ENCODE results near the gene SENP6.
A peak's percentile ranks its signal among the peaks of the same experiment; 100 is the strongest.
"Not testable (repeated sequence)": the region's sequence is repeated elsewhere in the genome, so short reads cannot be mapped to it uniquely, and the experiment has no call there.

SENP6 gene

DNA sequence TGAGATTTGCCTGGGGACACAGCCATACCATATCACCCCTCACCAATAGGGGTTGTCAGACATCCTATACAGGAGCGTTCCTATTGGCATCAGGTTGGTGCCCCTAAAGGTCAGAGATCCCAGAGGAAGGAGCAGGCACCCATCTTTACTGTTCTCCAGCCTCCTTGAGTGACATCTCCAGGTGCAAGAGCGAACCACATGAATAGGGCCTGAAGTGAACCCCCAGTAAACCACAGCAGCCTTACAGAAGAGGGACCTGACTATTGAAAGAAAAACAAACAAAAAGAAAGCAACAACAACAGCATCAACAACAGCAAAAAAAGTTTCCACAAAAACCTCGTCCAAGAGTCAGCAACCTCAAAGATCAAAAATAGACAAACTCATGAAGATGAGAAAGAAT, 32.7 kb upstream of the SENP6 start:
- TF ChIP-seq, protein P1, sequence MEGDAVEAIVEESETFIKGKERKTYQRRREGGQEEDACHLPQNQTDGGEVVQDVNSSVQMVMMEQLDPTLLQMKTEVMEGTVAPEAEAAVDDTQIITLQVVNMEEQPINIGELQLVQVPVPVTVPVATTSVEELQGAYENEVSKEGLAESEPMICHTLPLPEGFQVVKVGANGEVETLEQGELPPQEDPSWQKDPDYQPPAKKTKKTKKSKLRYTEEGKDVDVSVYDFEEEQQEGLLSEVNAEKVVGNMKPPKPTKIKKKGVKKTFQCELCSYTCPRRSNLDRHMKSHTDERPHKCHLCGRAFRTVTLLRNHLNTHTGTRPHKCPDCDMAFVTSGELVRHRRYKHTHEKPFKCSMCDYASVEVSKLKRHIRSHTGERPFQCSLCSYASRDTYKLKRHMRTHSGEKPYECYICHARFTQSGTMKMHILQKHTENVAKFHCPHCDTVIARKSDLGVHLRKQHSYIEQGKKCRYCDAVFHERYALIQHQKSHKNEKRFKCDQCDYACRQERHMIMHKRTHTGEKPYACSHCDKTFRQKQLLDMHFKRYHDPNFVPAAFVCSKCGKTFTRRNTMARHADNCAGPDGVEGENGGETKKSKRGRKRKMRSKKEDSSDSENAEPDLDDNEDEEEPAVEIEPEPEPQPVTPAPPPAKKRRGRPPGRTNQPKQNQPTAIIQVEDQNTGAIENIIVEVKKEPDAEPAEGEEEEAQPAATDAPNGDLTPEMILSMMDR (IDR thresholded peaks at IDR 0.05; ENCODE audit: insufficient read depth, low read depth, low read length, missing control alignments) = no peak
- H3K4me3 ChIP-seq (ENCODE audit: low read length) = no peak overlapping the region
- no peak for DNase-seq (ENCODE audit: low read depth)

DNA sequence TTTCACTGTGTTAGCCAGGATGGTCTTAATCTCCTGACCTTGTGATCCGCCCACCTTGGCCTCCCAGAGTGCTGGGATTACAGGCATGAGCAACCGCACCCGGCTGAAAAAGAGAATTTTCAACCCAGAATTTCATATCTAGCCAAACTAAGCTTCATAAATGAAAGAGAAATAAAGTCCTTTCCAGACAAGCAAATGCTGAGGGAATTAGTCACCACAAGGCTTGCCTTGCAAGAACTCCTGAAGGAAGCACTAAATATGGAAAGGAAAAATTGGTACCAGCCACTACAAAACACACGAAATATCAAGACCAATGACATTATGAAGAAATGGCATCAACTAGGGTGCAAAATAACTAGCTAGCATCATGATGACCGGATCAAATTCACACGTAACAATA, 31.0 kb upstream of the SENP6 start:
- peak; percentile 16 for DNase-seq (ENCODE audit: low read depth)
- not testable (repeated sequence) for H3K4me3 ChIP-seq (ENCODE audit: low read length)

DNA sequence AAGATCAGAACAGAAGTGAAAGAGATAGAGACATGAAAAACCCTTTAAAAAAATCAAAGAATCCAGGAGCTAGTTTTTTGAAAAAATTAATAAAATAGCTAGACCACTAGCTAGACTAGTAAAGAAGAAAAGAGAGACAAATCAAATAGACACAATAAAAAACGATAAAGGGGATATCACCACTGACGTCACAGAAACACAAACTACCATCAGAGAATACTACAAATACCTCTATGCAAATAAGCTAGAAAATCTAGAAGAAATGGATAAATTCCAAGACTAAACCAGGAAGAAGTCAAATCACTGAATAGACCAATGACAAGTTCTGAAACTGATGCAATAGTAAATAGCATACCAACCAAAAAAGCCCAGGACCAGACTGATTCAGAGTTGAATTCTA, 29.6 kb upstream of the SENP6 start:
- TF ChIP-seq, protein P1 (IDR thresholded peaks at IDR 0.05; ENCODE audit: insufficient read depth, low read depth, low read length, missing control alignments) = no peak
- H3K4me3 ChIP-seq (ENCODE audit: low read length) = no peak overlapping the region
- no peak for DNase-seq (ENCODE audit: low read depth)

DNA sequence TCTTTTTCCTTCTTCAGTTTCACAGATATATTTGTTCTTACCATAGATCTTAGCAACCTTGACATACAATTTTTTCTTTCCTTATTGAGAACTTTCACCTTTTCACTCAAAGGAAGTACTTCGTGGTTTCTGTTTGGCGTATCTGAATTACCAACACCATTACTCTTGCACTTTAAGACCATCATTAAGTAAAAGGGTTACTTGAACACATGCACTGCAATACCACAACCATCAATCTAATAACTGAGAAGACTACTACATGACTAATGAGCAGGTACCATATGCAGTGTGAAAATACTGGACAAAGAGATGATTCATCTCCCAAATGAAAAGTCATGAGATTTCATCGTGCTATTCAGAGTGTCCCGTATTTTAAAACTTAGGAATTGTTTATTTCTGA, 21.7 kb upstream of the SENP6 start:
- no peak overlapping the region for H3K4me3 ChIP-seq (ENCODE audit: low read length)
- TF ChIP-seq, protein P1 (IDR thresholded peaks at IDR 0.05; ENCODE audit: insufficient read depth, low read depth, low read length, missing control alignments) = no peak
- peak; percentile 19 for DNase-seq (ENCODE audit: low read depth)

DNA sequence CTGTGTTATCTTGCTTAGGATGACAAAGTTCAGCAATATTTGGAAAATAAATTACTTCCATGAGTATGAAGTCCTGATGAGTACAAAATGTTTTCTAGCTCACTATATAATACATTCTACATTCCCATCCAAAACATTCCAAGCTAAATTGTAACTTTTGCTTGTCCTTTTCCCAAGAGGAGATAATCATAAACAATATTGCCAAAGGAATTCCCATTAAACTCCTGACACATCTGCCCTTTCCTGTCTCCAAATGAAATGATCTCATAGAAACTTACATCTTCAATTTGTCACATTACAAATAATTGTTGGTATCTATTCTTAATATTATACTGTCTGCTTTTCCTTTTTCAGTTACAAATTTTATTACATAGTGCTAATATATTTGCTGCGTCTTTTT, 20.4 kb upstream of the SENP6 start:
- no peak for DNase-seq (ENCODE audit: low read depth)
- TF ChIP-seq, protein P1 (IDR thresholded peaks at IDR 0.05; ENCODE audit: insufficient read depth, low read depth, low read length, missing control alignments) = no peak
- no peak overlapping the region for H3K4me3 ChIP-seq (ENCODE audit: low read length)

DNA sequence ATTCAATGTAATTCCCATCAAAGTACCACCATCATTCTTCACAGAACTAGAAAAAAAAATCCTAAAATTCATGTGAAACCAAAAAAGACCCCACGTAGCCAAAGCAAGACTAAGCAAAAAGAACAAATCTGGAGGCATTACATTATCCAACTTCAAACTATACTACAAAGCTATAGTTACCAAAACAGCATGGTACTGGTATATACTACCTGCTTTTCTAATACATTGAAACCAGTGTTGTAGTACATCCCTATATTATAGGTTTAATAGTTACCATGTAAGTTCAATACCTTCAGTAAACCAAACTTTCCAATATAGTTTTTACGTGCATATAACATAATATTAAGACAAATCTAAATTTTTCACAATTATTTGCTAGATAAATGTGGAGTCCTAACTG, 17.1 kb upstream of the SENP6 start:
- not testable (repeated sequence) for H3K4me3 ChIP-seq (ENCODE audit: low read length); DNase-seq (ENCODE audit: low read depth)

DNA sequence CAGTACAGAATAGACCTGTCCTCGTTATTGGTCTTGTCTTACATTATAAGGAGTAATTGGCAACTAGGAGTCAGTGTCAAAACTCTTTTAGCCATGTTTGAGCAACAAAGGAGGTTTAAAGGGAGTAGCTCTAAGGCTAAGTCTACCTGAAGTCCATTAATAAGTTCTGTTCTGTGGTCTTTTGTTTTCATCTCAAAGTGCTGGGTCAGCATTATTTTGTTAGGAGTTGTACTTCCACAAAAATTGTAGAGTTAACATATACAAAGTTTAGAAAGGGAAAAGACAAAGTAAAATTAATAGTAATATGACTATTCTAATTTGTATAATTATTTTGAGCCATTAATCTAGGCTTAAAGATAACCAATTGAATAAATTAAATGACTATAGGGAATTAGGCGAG, 12.7 kb upstream of the SENP6 start:
- TF ChIP-seq, protein P1 (IDR thresholded peaks at IDR 0.05; ENCODE audit: insufficient read depth, low read depth, low read length, missing control alignments) = no peak
- H3K4me3 ChIP-seq (ENCODE audit: low read length) = no peak overlapping the region
- DNase-seq (ENCODE audit: low read depth) = no peak

DNA sequence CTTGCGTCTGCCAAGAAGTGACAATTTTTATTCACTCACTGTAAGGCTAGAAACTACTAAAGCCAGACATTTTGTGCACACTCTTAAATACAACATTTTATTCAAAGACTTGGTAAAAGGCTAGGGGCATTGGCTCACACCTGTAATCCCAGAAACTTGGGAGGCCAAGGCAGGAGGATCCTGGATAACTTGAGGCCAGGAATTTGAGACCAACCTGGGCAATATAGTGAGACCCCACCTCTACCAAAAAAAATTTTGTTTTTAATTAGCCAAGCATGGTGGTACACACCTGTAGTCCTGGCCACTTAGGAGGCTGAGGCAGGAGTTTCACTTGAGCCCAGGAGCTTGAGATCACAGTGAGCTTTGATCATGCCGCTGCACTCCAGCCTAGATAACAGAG, 11.3 kb upstream of the SENP6 start:
- no peak for DNase-seq (ENCODE audit: low read depth)
- no peak overlapping the region for H3K4me3 ChIP-seq (ENCODE audit: low read length)
- TF ChIP-seq, protein P1 (IDR thresholded peaks at IDR 0.05; ENCODE audit: insufficient read depth, low read depth, low read length, missing control alignments) = no peak

DNA sequence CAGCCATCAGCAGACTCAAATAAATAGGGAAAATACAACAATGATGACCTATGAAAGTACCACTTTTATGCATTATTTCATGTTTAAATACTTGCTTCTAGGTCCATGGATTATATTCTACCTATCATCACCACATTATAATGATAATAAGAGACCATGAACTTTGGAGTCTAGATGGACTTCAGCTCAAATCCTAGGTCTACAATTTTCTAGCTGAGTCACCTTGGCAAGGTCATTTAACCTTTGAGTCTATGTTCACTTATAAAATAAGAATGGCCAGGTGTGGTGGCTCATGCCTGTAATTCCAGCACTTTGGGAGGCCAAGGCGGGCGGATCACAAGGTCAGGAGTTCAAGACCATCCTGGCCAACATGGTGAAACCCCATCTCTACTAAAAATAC, 5.3 kb upstream of the SENP6 start:
- not testable (repeated sequence) for H3K4me3 ChIP-seq (ENCODE audit: low read length); DNase-seq (ENCODE audit: low read depth)

All from epithelial cell of esophagus (primary cell).